Activated CD4-positive, alpha-beta T cell treated with anti-CD3 and anti-CD28 coated beads, Interleukin-2, amount 50 U/mL, for 24 hours (primary cell): ENCODE data around the gene DENND5B.

Source experiments
- DNase-seq, 2 donors: peaks; one replicate each; pipeline ENCODE4 v3.0.0-alpha.2; 2020; ENCODE audit warnings: low read depth in 1 of 2, low spot score in 1 of 2

DENND5B gene

DNA sequence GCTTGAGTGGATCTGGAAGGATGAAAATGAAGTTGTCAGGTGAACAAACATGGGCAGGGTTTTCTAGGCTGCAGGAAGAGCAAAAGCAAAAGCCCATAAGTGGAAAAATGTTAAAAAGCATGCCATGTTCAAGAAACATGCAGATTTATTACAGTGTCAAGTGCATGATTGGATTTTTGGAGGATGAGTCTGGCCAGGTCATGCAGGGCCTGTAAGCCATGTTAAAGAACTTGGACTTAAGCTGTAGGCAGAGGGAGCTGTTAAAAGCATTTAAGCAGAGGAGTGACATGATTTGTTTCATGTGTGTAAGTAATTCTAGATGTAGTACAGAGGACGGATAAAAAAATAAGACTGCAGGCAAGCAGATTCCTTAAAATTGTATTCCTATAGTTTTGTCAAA lies 248.7 kb downstream of the DENND5B start:
- no peak for DNase-seq

DNA sequence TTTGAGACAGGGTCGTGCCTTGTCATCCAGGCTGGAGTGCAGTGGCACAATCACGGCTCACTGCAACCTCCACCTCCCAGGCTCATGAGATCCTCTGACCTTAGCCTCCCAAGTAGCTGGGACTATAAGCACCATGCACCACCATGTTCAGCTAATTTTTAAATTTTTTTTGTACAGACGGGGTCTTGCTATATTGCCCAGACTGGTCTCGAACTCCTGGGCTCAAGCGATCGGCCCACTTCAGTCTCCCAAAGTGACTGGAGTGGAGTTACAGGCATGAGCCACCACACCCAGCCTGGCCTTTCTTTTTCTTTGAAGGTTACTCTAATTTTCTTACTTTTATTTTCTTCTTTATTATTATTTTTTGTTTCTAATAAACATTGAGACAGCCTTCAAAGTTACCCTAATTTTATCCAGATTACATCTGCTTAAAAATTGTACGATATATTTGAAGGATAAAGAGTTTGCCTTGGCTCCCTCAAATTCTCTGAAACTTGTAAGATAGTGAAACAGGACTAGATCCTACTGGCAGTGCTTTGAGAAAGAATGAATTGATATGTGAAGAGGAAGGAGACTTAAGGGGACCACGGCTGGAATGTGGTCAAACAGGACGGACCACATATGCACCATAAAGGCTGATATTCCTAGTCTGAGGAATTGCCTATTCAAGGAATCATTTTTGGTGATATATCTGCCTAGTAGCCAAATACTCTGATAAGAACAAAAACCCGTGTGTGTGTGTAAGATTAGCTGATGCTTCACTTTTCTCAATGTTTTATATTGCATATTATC lies 250.9 kb downstream of the DENND5B start:
- no peak for DNase-seq

DNA sequence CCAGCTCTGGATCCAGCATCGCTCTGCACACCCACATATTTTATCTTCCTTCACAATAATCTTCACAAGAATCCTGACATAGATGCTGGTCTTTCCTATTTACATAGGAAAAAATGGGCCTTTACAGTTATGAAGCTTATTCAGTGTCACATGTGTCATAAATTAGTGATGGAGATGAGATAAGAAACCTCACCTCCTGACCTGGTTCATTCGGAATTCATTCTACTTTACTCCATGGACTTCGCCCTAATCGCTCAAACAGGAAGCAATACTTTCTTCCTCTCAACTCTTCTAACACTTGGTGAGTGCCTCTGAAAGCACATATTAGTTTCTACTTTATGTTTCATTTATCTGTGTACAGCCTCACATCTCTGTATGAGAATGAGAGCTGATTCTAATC lies 253.0 kb downstream of the DENND5B start:
- DNase-seq = no peak
